SK-N-SH treated with all-trans-retinoic acid at 6 μM for 48 hours (cell line): ENCODE results near the gene MRTFA.

Experiments used
- ARNTL ChIP-seq: fragments of 450-650 bp; formaldehyde crosslinking; IDR thresholded peaks from 2 replicates; pipeline ENCODE4 v1.5.0; 2020; ENCODE audit warnings: low read depth, mild to moderate bottlenecking, moderate library complexity, borderline replicate concordance
- GLIS3 ChIP-seq: fragments of 250-450 bp; sonication (Bioruptor Pico); IDR thresholded peaks from 2 replicates; pipeline ENCODE4 v1.5.0; 2020; ENCODE audit warnings: mild to moderate bottlenecking, moderate library complexity
- ISL1 ChIP-seq: fragments of 250-450 bp; sonication (Bioruptor Pico); IDR thresholded peaks from 2 replicates; pipeline ENCODE4 v2.1.2; 2022; ENCODE audit warnings: mild to moderate bottlenecking, moderate library complexity
- PATZ1 ChIP-seq: fragments of 250-450 bp; sonication (Bioruptor Pico); IDR thresholded peaks from 2 replicates; pipeline ENCODE4 v1.8.0; 2020; ENCODE audit warnings: mild to moderate bottlenecking, moderate library complexity, borderline replicate concordance
- POU6F1 ChIP-seq: fragments of 250-450 bp; sonication (Bioruptor Pico); IDR thresholded peaks from 2 replicates; pipeline ENCODE4 v1.8.0; 2021; ENCODE audit warnings: low read depth, mild to moderate bottlenecking, moderate library complexity, borderline replicate concordance
- SNAI2 ChIP-seq: fragments of 250-450 bp; sonication (Bioruptor Pico); IDR thresholded peaks from 2 replicates; pipeline ENCODE4 v1.5.0; 2020; ENCODE audit warnings: mild to moderate bottlenecking, moderate library complexity
- TOX ChIP-seq: fragments of 250-450 bp; sonication (Bioruptor Pico); IDR thresholded peaks from 2 replicates; pipeline ENCODE4 v1.8.0; 2021; ENCODE audit warnings: mild to moderate bottlenecking, moderate library complexity, borderline replicate concordance
- ZFP30 ChIP-seq: fragments of 450-650 bp; formaldehyde crosslinking; IDR thresholded peaks from 2 replicates; pipeline ENCODE4 v1.5.0; 2022; ENCODE audit warnings: mild to moderate bottlenecking, moderate library complexity
- ZNF565 ChIP-seq: fragments of 450-650 bp; formaldehyde crosslinking; conservative IDR thresholded peaks from 2 replicates; pipeline ENCODE4 v1.5.0; 2020; ENCODE audit warnings: low read depth, mild to moderate bottlenecking, moderate library complexity
- TF ChIP-seq, protein P1 (sequence below): fragments of 250-450 bp; sonication (Bioruptor Pico); IDR thresholded peaks from 2 replicates; pipeline ENCODE4 v1.5.1; 2021; ENCODE audit warnings: mild to moderate bottlenecking, moderate library complexity

- no peak for TF ChIP-seq POU6F1 (CRISPR knock-in tag)
- no peak for TF ChIP-seq ZNF565 (CRISPR knock-in tag)
- no peak for TF ChIP-seq PATZ1 (CRISPR knock-in tag)
- no peak for TF ChIP-seq ZFP30 (CRISPR knock-in tag)
- TF ChIP-seq ISL1 (CRISPR knock-in tag): no peak
- TF ChIP-seq, protein P1, sequence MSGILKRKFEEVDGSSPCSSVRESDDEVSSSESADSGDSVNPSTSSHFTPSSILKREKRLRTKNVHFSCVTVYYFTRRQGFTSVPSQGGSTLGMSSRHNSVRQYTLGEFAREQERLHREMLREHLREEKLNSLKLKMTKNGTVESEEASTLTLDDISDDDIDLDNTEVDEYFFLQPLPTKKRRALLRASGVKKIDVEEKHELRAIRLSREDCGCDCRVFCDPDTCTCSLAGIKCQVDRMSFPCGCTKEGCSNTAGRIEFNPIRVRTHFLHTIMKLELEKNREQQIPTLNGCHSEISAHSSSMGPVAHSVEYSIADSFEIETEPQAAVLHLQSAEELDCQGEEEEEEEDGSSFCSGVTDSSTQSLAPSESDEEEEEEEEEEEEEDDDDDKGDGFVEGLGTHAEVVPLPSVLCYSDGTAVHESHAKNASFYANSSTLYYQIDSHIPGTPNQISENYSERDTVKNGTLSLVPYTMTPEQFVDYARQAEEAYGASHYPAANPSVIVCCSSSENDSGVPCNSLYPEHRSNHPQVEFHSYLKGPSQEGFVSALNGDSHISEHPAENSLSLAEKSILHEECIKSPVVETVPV (CRISPR knock-in tag): no peak
- TF ChIP-seq TOX (CRISPR knock-in tag): no peak
- no peak for TF ChIP-seq SNAI2
- no peak for TF ChIP-seq ARNTL (CRISPR knock-in tag)
- TF ChIP-seq GLIS3 (CRISPR knock-in tag): no peak
Measured at GRCh38 chr22:40567626-40568328, 68.7 kb downstream of the MRTFA start.
